ENCODE measurements around the gene RAB9A. TPM values are rescaled to one million over a fixed set of nuclear protein-coding genes. Genes with fewer than 3 reads are reported as not detected.
A peak's percentile ranks its signal among the peaks of the same experiment; 100 is the strongest.
"Not testable (repeated sequence)": the region's sequence is repeated elsewhere in the genome, so short reads cannot be mapped to it uniquely, and the experiment has no call there.

The RAB9A gene
- total and polyA plus RNA-seq, 7 donors = 11.8 to 73.5 (median 28.6) TPM

GRCh38 chrX:13647709-13648212, 41.2 kb upstream of the RAB9A start:
- Histone ChIP-seq H3K4me1 (peaks cover 0 to 17% (median 2%) of the 10 kb centered on the region in 4 donors), H3K27me3 (no peaks in the 10 kb centered on the region), H3K9me3 (no peaks in the 10 kb centered on the region), H3K4me3 (no peak overlapping the region), H3K27ac (peak overlapping the region in 2 of 4 donors; percentile 52 to 62), H3K36me3 (no peaks in the 10 kb centered on the region)
- DNase-seq = peak; percentile 73
- intact Hi-C loops (cut with DNase I) = no loop called here
- no peak for TF ChIP-seq EP300 (IDR thresholded peaks at IDR 0.05)
- TF ChIP-seq CTCF (IDR thresholded peaks at IDR 0.05) = no peak
- TF ChIP-seq POLR2A (IDR thresholded peaks at IDR 0.05) = no peak
- TF ChIP-seq POLR2AphosphoS5 (IDR thresholded peaks at IDR 0.05) = peak in 3 of 4 donors; percentile 13 to 61 (median 27)
- WGBS, 2 donors = 20 to 24% methylated on average over 8 of the region's 8 CpGs

GRCh38 chrX:13648336-13648735, 40.6 kb upstream of the RAB9A start:
- H3K27me3 ChIP-seq; H3K4me3 ChIP-seq; H3K9me3 ChIP-seq; intact Hi-C loops (cut with DNase I); DNase-seq; H3K36me3 ChIP-seq: not testable (repeated sequence)
- peaks cover 0 to 20% (median 2%) of the 10 kb centered on the region in 4 donors for H3K4me1 ChIP-seq
- peak overlapping the region in 1 of 4 donors; percentile 52 for H3K27ac ChIP-seq
- 96 to 97% methylated on average over 2 of the region's 2 CpGs for whole genome bisulfite sequencing, 2 donors

- Histone ChIP-seq H3K27me3 (no peaks in the 10 kb centered on the region), H3K36me3 (no peaks in the 10 kb centered on the region), H3K9me3 (no peaks in the 10 kb centered on the region), H3K27ac (peak overlapping the region in 1 of 4 donors; percentile 14), H3K4me1 (peaks cover 0 to 28% (median 5%) of the 10 kb centered on the region in 4 donors), H3K4me3 (no peak overlapping the region)
- intact Hi-C loops (cut with DNase I) = loop anchor here (10.0 kb wide), 3 partner anchors 675 to 855 kb away; partner anchors contain the start of genes PRPS2 and TMSB4X
- WGBS, 2 donors = 84 to 88% methylated on average over 5 of the region's 5 CpGs
- TF ChIP-seq EP300 (IDR thresholded peaks at IDR 0.05) (no peak), POLR2A (IDR thresholded peaks at IDR 0.05) (no peak), POLR2AphosphoS5 (IDR thresholded peaks at IDR 0.05) (no peak), CTCF (IDR thresholded peaks at IDR 0.05) (no peak)
- no peak for DNase-seq
Measured at GRCh38 chrX:13649838-13650237, 39.1 kb upstream of the RAB9A start.

- Histone ChIP-seq H3K9me3 (no peaks in the 10 kb centered on the region), H3K4me3 (no peak overlapping the region), H3K4me1 (peaks cover 0 to 28% (median 5%) of the 10 kb centered on the region in 4 donors), H3K36me3 (no peaks in the 10 kb centered on the region), H3K27ac (no peak overlapping the region), H3K27me3 (no peaks in the 10 kb centered on the region)
- no peak for TF ChIP-seq EP300 (IDR thresholded peaks at IDR 0.05)
- no peak for TF ChIP-seq POLR2AphosphoS5 (IDR thresholded peaks at IDR 0.05)
- TF ChIP-seq POLR2A (IDR thresholded peaks at IDR 0.05) = no peak
- TF ChIP-seq CTCF (IDR thresholded peaks at IDR 0.05) = no peak
- intact Hi-C loops (cut with DNase I) = loop anchor here (10.0 kb wide), 3 partner anchors 676 to 856 kb away; partner anchors contain the start of genes PRPS2 and TMSB4X
- 100% methylated on average over 1 of the region's 1 CpG for WGBS, 2 donors
- no peak for DNase-seq
Measured at GRCh38 chrX:13650318-13650717, 38.6 kb upstream of the RAB9A start.

DNA sequence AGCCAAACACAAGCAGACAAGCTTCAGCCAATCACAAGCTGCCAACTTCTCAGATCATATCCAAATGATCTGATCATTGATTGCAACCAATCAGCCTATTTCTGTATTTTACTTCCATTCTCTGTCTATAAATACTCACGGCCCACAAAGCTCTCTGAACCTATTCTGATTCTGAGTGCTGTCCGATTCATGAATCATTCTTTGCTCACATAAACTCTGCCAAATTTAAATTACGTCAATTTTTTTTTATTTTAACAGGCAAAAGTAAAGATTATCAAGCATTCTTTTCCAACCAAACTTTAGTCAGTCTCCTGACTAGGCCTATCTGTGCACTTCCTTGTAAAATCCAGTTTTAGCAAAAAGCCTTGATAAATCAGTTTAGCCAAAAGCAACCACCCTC, 37.8 kb upstream of the RAB9A start:
- intact Hi-C loops (cut with DNase I) = loop anchor here (10.0 kb wide), 3 partner anchors 676 to 856 kb away; partner anchors contain the start of genes PRPS2 and TMSB4X
- H3K9me3 ChIP-seq = no peaks in the 10 kb centered on the region
- peaks cover 0 to 28% (median 8%) of the 10 kb centered on the region in 4 donors for H3K4me1 ChIP-seq
- DNase-seq = no peak
- no peaks in the 10 kb centered on the region for H3K36me3 ChIP-seq
- H3K27me3 ChIP-seq = no peaks in the 10 kb centered on the region
- no peak overlapping the region for H3K4me3 ChIP-seq
- no peak overlapping the region for H3K27ac ChIP-seq
- TF ChIP-seq CTCF (IDR thresholded peaks at IDR 0.05) = no peak
- TF ChIP-seq EP300 (IDR thresholded peaks at IDR 0.05) = no peak
- TF ChIP-seq POLR2A (IDR thresholded peaks at IDR 0.05) = no peak
- TF ChIP-seq POLR2AphosphoS5 (IDR thresholded peaks at IDR 0.05) = no peak
- 57 to 93% methylated on average over 3 of the region's 3 CpGs for WGBS, 2 donors

All from sigmoid colon (tissue), 7 donors.